ENCODE measurements around the gene RBP7.

The RBP7 gene

GRCh38 chr1:10033359-10033845 is 36.4 kb downstream of the RBP7 start:
- TF ChIP-seq CTCF (conservative IDR thresholded peaks at IDR 0.05) = no peak
- TF ChIP-seq ZFX (IDR thresholded peaks at IDR 0.05) = no peak
- H3K27ac ChIP-seq = peak overlapping the region; percentile 85

- H3K27ac ChIP-seq = no peak overlapping the region
- TF ChIP-seq ZFX (IDR thresholded peaks at IDR 0.05) (no peak), CTCF (conservative IDR thresholded peaks at IDR 0.05) (no peak)
These were observed 45.7 kb downstream of the RBP7 start for GRCh38 chr1:10042746-10043145.

- peak overlapping the region; percentile 77 for H3K27ac ChIP-seq
- TF ChIP-seq CTCF (conservative IDR thresholded peaks at IDR 0.05) (no peak), ZFX (IDR thresholded peaks at IDR 0.05) (no peak)
These were observed 48.7 kb downstream of the RBP7 start for GRCh38 chr1:10045480-10046355.

GRCh38 chr1:10046356-10047085 is 49.5 kb downstream of the RBP7 start:
- no peak for TF ChIP-seq ZFX (IDR thresholded peaks at IDR 0.05)
- no peak for TF ChIP-seq CTCF (conservative IDR thresholded peaks at IDR 0.05)
- peak overlapping the region; percentile 77 for H3K27ac ChIP-seq

- no peak overlapping the region for H3K27ac ChIP-seq
- TF ChIP-seq ZFX (IDR thresholded peaks at IDR 0.05) = no peak
- TF ChIP-seq CTCF (conservative IDR thresholded peaks at IDR 0.05) = no peak
These were observed 51.6 kb downstream of the RBP7 start for GRCh38 chr1:10048601-10049000.

GRCh38 chr1:10050611-10051010 is 53.6 kb downstream of the RBP7 start:
- TF ChIP-seq CTCF (conservative IDR thresholded peaks at IDR 0.05) = no peak
- TF ChIP-seq ZFX (IDR thresholded peaks at IDR 0.05) = no peak
- H3K27ac ChIP-seq = no peak overlapping the region

- TF ChIP-seq CTCF (conservative IDR thresholded peaks at IDR 0.05) (no peak), ZFX (IDR thresholded peaks at IDR 0.05) (no peak)
These were observed 54.6 kb downstream of the RBP7 start for GRCh38 chr1:10051656-10052055.

More at GRCh38 chr1:10051656-10052055, 54.6 kb downstream of the RBP7 start:
- H3K27ac ChIP-seq = no peak overlapping the region

Data from C4-2B (cell line).